K562 (cell line): ENCODE data around the gene TUBE1. TPM values are rescaled to one million over a fixed set of nuclear protein-coding genes. Genes with fewer than 3 reads are reported as not detected.
A peak's percentile ranks its signal among the peaks of the same experiment; 100 is the strongest.

ENCODE experiments used
- ATF7 ChIP-seq: fragments of 450-650 bp; IDR thresholded peaks from 2 replicates; pipeline ENCODE4 v1.7.1; 2014; ENCODE audit warnings: mild to moderate bottlenecking, moderate library complexity
- CEBPG ChIP-seq, 3 experiments: fragments of 200-800 bp in 1 of 3; sonication (Bioruptor generic) in 1 of 3; sonication (generic) in 1 of 3; formaldehyde crosslinking in 1 of 3; IDR thresholded peaks in 2 of 3; conservative IDR thresholded peaks in 1 of 3; 2 replicates each; pipeline versions ENCODE4 v1.6.1 to v1.8.0; 2016 to 2022; ENCODE audit warnings: missing compliant biosample characterization in 2 of 3, missing genetic modification characterization in 2 of 3, mild to moderate bottlenecking in 1 of 3, missing genetic modification reagents in 1 of 3
- CREM ChIP-seq: IDR thresholded peaks from 2 replicates; pipeline ENCODE4 v1.6.1; 2014; ENCODE audit warnings: antibody characterized with exemption, low read depth
- CTBP1 ChIP-seq: fragments of 450-650 bp; IDR thresholded peaks from 2 replicates; pipeline ENCODE4 v1.6.1; 2016; ENCODE audit warnings: borderline replicate concordance
- FOXA1 ChIP-seq: fragments of 450-650 bp; IDR thresholded peaks from 2 replicates; pipeline ENCODE4 v1.6.1; 2016; ENCODE audit warnings: mild to moderate bottlenecking, borderline replicate concordance
- HDAC1 ChIP-seq, 2 experiments: fragments of 450-650 bp; IDR thresholded peaks; 2 replicates each; pipeline ENCODE4 v1.6.1; 2016 to 2017; ENCODE audit warnings: inconsistent platforms in 1 of 2, mild to moderate bottlenecking in 1 of 2, moderate library complexity in 1 of 2
- HNRNPLL ChIP-seq: fragments of 200-400 bp; formaldehyde crosslinking; IDR thresholded peaks from 2 replicates; pipeline ENCODE4 v1.6.1; 2017; ENCODE audit warnings: low read length, low read depth, mild to moderate bottlenecking; ENCODE audit not compliant: poor library complexity, severe bottlenecking
- JUND ChIP-seq, 2 experiments: IDR thresholded peaks; 2 replicates in 1 of 2; 3 replicates in 1 of 2; pipeline ENCODE4 v1.6.1; 2011; ENCODE audit warnings: borderline replicate concordance in 2 of 2, low read depth in 2 of 2, low read length in 2 of 2, improper control_type of control experiment in 1 of 2, missing biosample characterization in 1 of 2, missing genetic modification characterization in 1 of 2, missing genetic modification reagents in 1 of 2
- LCOR ChIP-seq: sonication (generic); formaldehyde crosslinking; IDR thresholded peaks from 2 replicates; pipeline ENCODE4 v1.8.0; 2022; ENCODE audit warnings: mild to moderate bottlenecking, missing genetic modification reagents
- POLR2H ChIP-seq: IDR thresholded peaks from 2 replicates; pipeline ENCODE4 v1.6.1; 2016; ENCODE audit warnings: missing genetic modification characterization, low read depth, mild to moderate bottlenecking, control low read depth, missing compliant biosample characterization, moderate library complexity
- RB1 ChIP-seq: fragments of 450-650 bp; IDR thresholded peaks from 2 replicates; pipeline ENCODE4 v1.6.1; 2017; ENCODE audit warnings: low read depth, mild to moderate bottlenecking
- SOX6 ChIP-seq: fragments of 450-650 bp; IDR thresholded peaks from 2 replicates; pipeline ENCODE4 v1.6.1; 2014; ENCODE audit warnings: mild to moderate bottlenecking
- TOE1 ChIP-seq, 2 experiments: fragments of 450-650 bp in 1 of 2; sonication (generic) in 1 of 2; formaldehyde crosslinking in 1 of 2; IDR thresholded peaks; 2 replicates each; pipeline versions ENCODE4 v1.7.1 to v1.8.0; 2016 to 2022; ENCODE audit warnings: borderline replicate concordance in 2 of 2, mild to moderate bottlenecking in 2 of 2, antibody characterized with exemption in 1 of 2, inconsistent platforms in 1 of 2, low read depth in 1 of 2, missing genetic modification reagents in 1 of 2, moderate library complexity in 1 of 2
- ZNF212 ChIP-seq: fragments of 450-650 bp; formaldehyde crosslinking; IDR thresholded peaks from 2 replicates; pipeline ENCODE4 v1.4.0; 2020; ENCODE audit warnings: mild to moderate bottlenecking
- ZNF24 ChIP-seq: fragments of 450-650 bp; IDR thresholded peaks from 2 replicates; pipeline ENCODE4 v1.6.1; 2016
- ZNF347 ChIP-seq: fragments of 450-650 bp; formaldehyde crosslinking; IDR thresholded peaks from 2 replicates; pipeline ENCODE4 v1.4.0; 2020; ENCODE audit warnings: low read depth, mild to moderate bottlenecking, moderate library complexity
- polyA plus RNA-seq, 8 experiments: library from polyadenylated mRNA; depleted of rRNA in 4 of 8; stranded (reverse) in 5 of 8; unstranded in 3 of 8; fragments of >200 nt; fragmentation: Nextera tagmentation in 2 of 8; fragmentation: Illumina TruSeq in 1 of 8; extraction: Ambion mirVana in 2 of 8; extraction: Trizol in 1 of 8; gene quantifications; 2 replicates each; pipeline versions ENCODE4 v1.2.1 to v1.2.3, GENCODE V29; 2011 to 2014; ENCODE audit warnings: inconsistent platforms in 1 of 8, missing spikeins in 1 of 8
- total RNA-seq, 7 experiments: library from RNA; depleted of rRNA in 6 of 7; stranded (reverse); fragments of >200 nt in 6 of 7; fragmentation: Illumina TruSeq in 2 of 7; extraction: Trizol in 2 of 7; gene quantifications; 2 replicates each; pipeline versions ENCODE4 v1.2.1 to v1.2.3, GENCODE V29; 2011 to 2021; ENCODE audit warnings: low replicate concordance in 1 of 7
- TF ChIP-seq, protein P1 (sequence below): fragments of 250-450 bp; sonication (Bioruptor Pico); IDR thresholded peaks from 2 replicates; pipeline ENCODE4 v1.5.0; 2021; ENCODE audit warnings: mild to moderate bottlenecking, borderline replicate concordance
- TF ChIP-seq, protein P2 (sequence below): fragments of 150-350 bp; conservative IDR thresholded peaks from 2 replicates; pipeline ENCODE4 v1.6.1; 2014; ENCODE audit warnings: low read length
- TF ChIP-seq, protein P3 (sequence below), 2 experiments: fragments of 450-650 bp; conservative IDR thresholded peaks; 2 replicates each; pipeline ENCODE4 v1.6.1; 2017; ENCODE audit warnings: mild to moderate bottlenecking in 2 of 2, moderate library complexity in 2 of 2

TUBE1 gene
- total and polyA plus RNA-seq, 9 of the 15 experiments (the other 6 are each of a cell fraction or from before 2014, with no cell fraction given), result 18.9 to 58.4 (median 30.8) TPM

DNA sequence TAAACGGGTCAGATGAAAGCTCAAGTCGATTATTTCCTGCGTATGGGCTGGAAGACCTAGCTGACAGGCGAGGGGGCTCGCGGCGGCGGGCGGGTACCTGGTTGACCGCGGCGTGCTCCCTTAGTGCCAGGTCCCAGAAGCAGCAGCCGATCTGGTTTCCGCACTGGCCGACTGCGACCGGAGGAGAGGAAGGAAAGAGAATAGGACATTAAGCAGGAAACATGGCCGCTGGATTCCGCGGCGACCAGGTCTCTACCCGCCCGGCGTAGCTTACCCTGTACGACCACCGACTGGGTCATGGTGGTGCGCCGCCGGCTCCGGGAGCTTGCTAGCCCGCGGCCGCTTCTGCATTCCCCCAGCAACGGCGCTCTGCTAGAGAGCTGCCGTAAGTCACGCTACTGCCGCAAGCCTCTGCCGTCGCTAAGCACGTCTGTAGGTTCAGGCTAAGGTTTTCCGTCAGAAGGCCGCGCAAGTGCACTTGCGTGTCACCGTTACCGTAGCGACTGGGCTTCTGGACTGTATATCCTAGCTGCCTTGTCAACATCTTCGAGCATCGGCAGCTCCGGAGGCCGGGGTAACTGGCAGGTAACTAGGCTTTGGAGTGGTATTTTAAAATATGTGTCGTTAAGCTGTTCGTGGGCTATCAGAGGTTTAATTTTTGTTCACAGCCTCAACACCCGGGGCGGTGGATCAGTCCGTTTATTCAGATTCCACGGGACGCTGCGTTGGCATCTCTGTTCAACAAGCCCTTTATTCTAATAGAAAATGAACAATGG is at the start of gene TUBE1, which contains the start of gene FAM229B (continued):
- TF ChIP-seq, protein P1, sequence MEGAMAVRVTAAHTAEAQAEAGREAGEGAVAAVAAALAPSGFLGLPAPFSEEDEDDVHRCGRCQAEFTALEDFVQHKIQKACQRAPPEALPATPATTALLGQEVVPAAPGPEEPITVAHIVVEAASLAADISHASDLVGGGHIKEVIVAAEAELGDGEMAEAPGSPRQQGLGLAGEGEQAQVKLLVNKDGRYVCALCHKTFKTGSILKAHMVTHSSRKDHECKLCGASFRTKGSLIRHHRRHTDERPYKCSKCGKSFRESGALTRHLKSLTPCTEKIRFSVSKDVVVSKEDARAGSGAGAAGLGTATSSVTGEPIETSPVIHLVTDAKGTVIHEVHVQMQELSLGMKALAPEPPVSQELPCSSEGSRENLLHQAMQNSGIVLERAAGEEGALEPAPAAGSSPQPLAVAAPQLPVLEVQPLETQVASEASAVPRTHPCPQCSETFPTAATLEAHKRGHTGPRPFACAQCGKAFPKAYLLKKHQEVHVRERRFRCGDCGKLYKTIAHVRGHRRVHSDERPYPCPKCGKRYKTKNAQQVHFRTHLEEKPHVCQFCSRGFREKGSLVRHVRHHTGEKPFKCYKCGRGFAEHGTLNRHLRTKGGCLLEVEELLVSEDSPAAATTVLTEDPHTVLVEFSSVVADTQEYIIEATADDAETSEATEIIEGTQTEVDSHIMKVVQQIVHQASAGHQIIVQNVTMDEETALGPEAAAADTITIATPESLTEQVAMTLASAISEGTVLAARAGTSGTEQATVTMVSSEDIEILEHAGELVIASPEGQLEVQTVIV (CRISPR knock-in tag), result peak; percentile 96
- TF ChIP-seq TOE1 (IDR thresholded peaks at IDR 0.05; ENCODE audit: borderline replicate concordance), result 0 out of 2 replicates have a peak, but pooled peaks have one; percentile 43
- no peak for TF ChIP-seq TOE1 (CRISPR knock-in tag; IDR thresholded peaks at IDR 0.05; ENCODE audit: borderline replicate concordance, low read depth)
- TF ChIP-seq POLR2H (tag), result peak; percentile 61
- TF ChIP-seq, protein P2, sequence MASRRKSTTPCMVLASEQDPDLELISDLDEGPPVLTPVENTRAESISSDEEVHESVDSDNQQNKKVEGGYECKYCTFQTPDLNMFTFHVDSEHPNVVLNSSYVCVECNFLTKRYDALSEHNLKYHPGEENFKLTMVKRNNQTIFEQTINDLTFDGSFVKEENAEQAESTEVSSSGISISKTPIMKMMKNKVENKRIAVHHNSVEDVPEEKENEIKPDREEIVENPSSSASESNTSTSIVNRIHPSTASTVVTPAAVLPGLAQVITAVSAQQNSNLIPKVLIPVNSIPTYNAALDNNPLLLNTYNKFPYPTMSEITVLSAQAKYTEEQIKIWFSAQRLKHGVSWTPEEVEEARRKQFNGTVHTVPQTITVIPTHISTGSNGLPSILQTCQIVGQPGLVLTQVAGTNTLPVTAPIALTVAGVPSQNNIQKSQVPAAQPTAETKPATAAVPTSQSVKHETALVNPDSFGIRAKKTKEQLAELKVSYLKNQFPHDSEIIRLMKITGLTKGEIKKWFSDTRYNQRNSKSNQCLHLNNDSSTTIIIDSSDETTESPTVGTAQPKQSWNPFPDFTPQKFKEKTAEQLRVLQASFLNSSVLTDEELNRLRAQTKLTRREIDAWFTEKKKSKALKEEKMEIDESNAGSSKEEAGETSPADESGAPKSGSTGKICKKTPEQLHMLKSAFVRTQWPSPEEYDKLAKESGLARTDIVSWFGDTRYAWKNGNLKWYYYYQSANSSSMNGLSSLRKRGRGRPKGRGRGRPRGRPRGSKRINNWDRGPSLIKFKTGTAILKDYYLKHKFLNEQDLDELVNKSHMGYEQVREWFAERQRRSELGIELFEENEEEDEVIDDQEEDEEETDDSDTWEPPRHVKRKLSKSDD, result 0 out of 2 replicates have a peak, but pooled peaks have one; percentile 55
- 0 out of 2 replicates have a peak, but pooled peaks have one; percentile 10 for TF ChIP-seq ZNF212 (CRISPR knock-in tag)
- TF ChIP-seq CTBP1, result peak; percentile 69; the same call in 1 of the 2 replicates
- TF ChIP-seq LCOR, result no peak
- no peak for TF ChIP-seq FOXA1
- peak; percentile 88 for TF ChIP-seq CREM
- TF ChIP-seq ZNF347 (CRISPR knock-in tag), result no peak
- TF ChIP-seq, protein P3, sequence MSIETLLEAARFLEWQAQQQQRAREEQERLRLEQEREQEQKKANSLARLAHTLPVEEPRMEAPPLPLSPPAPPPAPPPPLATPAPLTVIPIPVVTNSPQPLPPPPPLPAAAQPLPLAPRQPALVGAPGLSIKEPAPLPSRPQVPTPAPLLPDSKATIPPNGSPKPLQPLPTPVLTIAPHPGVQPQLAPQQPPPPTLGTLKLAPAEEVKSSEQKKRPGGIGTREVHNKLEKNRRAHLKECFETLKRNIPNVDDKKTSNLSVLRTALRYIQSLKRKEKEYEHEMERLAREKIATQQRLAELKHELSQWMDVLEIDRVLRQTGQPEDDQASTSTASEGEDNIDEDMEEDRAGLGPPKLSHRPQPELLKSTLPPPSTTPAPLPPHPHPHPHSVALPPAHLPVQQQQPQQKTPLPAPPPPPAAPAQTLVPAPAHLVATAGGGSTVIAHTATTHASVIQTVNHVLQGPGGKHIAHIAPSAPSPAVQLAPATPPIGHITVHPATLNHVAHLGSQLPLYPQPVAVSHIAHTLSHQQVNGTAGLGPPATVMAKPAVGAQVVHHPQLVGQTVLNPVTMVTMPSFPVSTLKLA (conservative IDR thresholded peaks at IDR 0.05), result peak in 1 of 2 experiments; percentile 72; a peak in 3 of 4 replicates
- TF ChIP-seq ATF7, result peak; percentile 78
- TF ChIP-seq ZNF24, result peak; percentile 85
- TF ChIP-seq RB1, result 0 out of 2 replicates have a peak, but pooled peaks have one; percentile 27
- TF ChIP-seq SOX6, result no peak
- peak in 1 of 2 experiments; percentile 78; a peak in 1 of 4 replicates for TF ChIP-seq HDAC1 (IDR thresholded peaks at IDR 0.05)
- TF ChIP-seq JUND (IDR thresholded peaks at IDR 0.05; ENCODE audit: borderline replicate concordance, low read depth, low read length), result peak; percentile 52; the same call in 1 of the 2 replicates
- no peak for TF ChIP-seq JUND (tag; IDR thresholded peaks at IDR 0.05; ENCODE audit: borderline replicate concordance, low read depth, low read length)
- no peak for TF ChIP-seq CEBPG (CRISPR knock-in tag; IDR thresholded peaks at IDR 0.05)
- TF ChIP-seq CEBPG (tag; conservative IDR thresholded peaks at IDR 0.05 in 1 of 2, IDR thresholded peaks at IDR 0.05 in 1 of 2), result 0 out of 4 replicates have a peak, but pooled peaks of 1 of the 2 experiments have one; percentile 39
- TF ChIP-seq HNRNPLL, result peak; percentile 99
